NCI-H2081 treated with DMSO at 0.1 percent for 48 hours (cell line): ENCODE measurements around the gene IFI16.
"Not testable (repeated sequence)": the region's sequence is repeated elsewhere in the genome, so short reads cannot be mapped to it uniquely, and the experiment has no call there.

Experiments used
- DNase-seq: peaks from one replicate; lab custom pipeline; 2025; lab: John Stamatoyannopoulos, UW

Gene IFI16

GRCh38 chr1:159009704-159010361, at the start of gene IFI16:
TSS of gene IFI16 (plus strand) at chr1:159009907. CDS start at chr1:159014681, 4,774 bp downstream.
- DNase-seq, result no peak

- DNase-seq, result no peak
Measured at GRCh38 chr1:158961178-158961577, 48.5 kb upstream of the IFI16 start.

GRCh38 chr1:158962983-158963382, 46.7 kb upstream of the IFI16 start:
- DNase-seq, result no peak

GRCh38 chr1:158969166-158969565, 40.5 kb upstream of the IFI16 start:
- DNase-seq, result no peak

- DNase-seq, result no peak
Measured at GRCh38 chr1:158969855-158970254, 39.9 kb upstream of the IFI16 start.

GRCh38 chr1:158972841-158973240, 36.9 kb upstream of the IFI16 start:
- DNase-seq, result no peak

- DNase-seq, result no peak
Measured at GRCh38 chr1:158976219-158976618, 33.5 kb upstream of the IFI16 start.

- DNase-seq, result no peak
Measured at GRCh38 chr1:158978730-158979129, 31.0 kb upstream of the IFI16 start.

- DNase-seq, result no peak
Measured at GRCh38 chr1:158979229-158979628, 30.5 kb upstream of the IFI16 start.

- DNase-seq, result no peak
Measured at GRCh38 chr1:158983235-158983634, 26.5 kb upstream of the IFI16 start.

GRCh38 chr1:158984386-158984785, 25.3 kb upstream of the IFI16 start:
- no peak for DNase-seq

- DNase-seq, result no peak
Measured at GRCh38 chr1:158989424-158989823, 20.3 kb upstream of the IFI16 start.

- DNase-seq, result no peak
Measured at GRCh38 chr1:158992787-158993312, 16.9 kb upstream of the IFI16 start.

GRCh38 chr1:158996998-158997397, 12.7 kb upstream of the IFI16 start:
- no peak for DNase-seq

- no peak for DNase-seq
Measured at GRCh38 chr1:158998037-158998780, 11.5 kb upstream of the IFI16 start.

GRCh38 chr1:158998781-158999161, 10.9 kb upstream of the IFI16 start:
- peak; percentile 43 for DNase-seq

GRCh38 chr1:158999316-159000069, 10.2 kb upstream of the IFI16 start:
- DNase-seq, result no peak

GRCh38 chr1:159000070-159000409, 9.7 kb upstream of the IFI16 start:
- DNase-seq, result no peak

- DNase-seq, result no peak
Measured at GRCh38 chr1:159000625-159001024, 9.1 kb upstream of the IFI16 start.

GRCh38 chr1:159005161-159005560, 4.5 kb upstream of the IFI16 start:
- DNase-seq, result no peak

GRCh38 chr1:159005676-159006075, 4.0 kb upstream of the IFI16 start:
- DNase-seq, result no peak

- not testable (repeated sequence) for DNase-seq
Measured at GRCh38 chr1:159006210-159006807, 3.4 kb upstream of the IFI16 start.
